ENCODE results near the gene CCDC88C. TPM values are rescaled to one million over a fixed set of nuclear protein-coding genes. Genes with fewer than 3 reads are reported as not detected.

Gene CCDC88C
- total and polyA plus RNA-seq, 4 donors = 16.5 to 66.0 (median 32.1) TPM

GRCh38 chr14:91379579-91379932 lies 38.1 kb downstream of the CCDC88C start:
- H3K4me3 ChIP-seq = no peak overlapping the region
- peak overlapping the region in 1 of 2 donors; percentile 11 for H3K9ac ChIP-seq (ENCODE audit: insufficient read depth in 1 of 2, low read length in 2 of 2)
- H3K36me3 ChIP-seq (ENCODE audit: control insufficient read depth in 4 of 4, insufficient read depth in 4 of 4, low read length in 4 of 4) = no peaks in the 10 kb centered on the region
- no peaks in the 10 kb centered on the region for H3K9me3 ChIP-seq (ENCODE audit: control insufficient read depth in 4 of 4, insufficient read depth in 3 of 4, low read length in 3 of 4)
- peak overlapping the region in 1 of 2 donors; percentile 8 for H3K27ac ChIP-seq (ENCODE audit: low read depth in 1 of 2, low read length in 1 of 2)
- TF ChIP-seq CTCF (IDR thresholded peaks at IDR 0.05; ENCODE audit: control extremely low read depth, extremely low read depth) = no peak
- H3K27me3 ChIP-seq (ENCODE audit: control insufficient read depth in 3 of 3, insufficient read depth in 3 of 3, low read length in 2 of 3) = no peaks in the 10 kb centered on the region
- DNase-seq (no peak), ATAC-seq (ENCODE audit: insufficient read depth, low FRiP score) (no peak)
- WGBS, 2 donors = 89 to 90% methylated on average over 13 of the region's 13 CpGs
- H3K4me1 ChIP-seq (ENCODE audit: control insufficient read depth in 5 of 5, insufficient read depth in 5 of 5, low read length in 5 of 5) = peaks cover 0 to 50% (median 31%) of the 10 kb centered on the region in 5 donors

DNA sequence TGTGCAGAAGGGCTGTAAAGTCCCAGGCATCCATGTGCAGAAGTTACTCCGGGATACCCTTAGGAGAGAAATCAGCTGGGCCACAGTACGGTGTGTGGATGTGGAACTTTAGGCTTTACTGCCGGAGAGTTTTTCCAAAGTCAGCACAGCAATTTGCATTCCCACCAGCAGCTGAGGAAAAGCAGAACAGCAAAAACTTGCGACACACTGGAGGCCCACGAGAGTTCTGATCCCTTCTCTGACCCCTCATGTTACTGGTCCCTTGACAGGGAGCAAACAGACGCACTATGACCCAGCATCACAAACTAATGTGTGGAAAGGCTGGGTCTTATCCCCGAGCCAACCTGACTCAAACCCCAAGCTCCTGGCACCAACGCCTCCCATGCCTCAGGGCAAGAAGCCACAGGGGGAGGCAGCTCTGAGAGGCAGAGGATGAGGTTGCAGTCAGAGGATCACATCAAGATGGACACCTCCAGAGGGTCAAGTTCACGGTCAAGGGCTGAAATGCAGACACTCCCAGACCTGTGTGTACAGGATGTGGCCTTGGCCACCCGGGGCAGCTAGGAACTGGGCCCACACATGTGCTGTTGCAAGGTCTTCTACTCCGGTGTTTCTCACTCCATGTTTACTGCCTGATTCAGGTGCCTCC lies 38.6 kb downstream of the CCDC88C start:
- Histone ChIP-seq H3K27me3 (ENCODE audit: control insufficient read depth in 3 of 3, insufficient read depth in 3 of 3, low read length in 2 of 3) (no peaks in the 10 kb centered on the region), H3K27ac (ENCODE audit: low read depth in 1 of 2, low read length in 1 of 2) (no peak overlapping the region), H3K4me1 (ENCODE audit: control insufficient read depth in 5 of 5, insufficient read depth in 5 of 5, low read length in 5 of 5) (peaks cover 0 to 50% (median 31%) of the 10 kb centered on the region in 5 donors), H3K4me3 (no peak overlapping the region), H3K9ac (ENCODE audit: insufficient read depth in 1 of 2, low read length in 2 of 2) (no peak overlapping the region), H3K36me3 (ENCODE audit: control insufficient read depth in 4 of 4, insufficient read depth in 4 of 4, low read length in 4 of 4) (no peaks in the 10 kb centered on the region), H3K9me3 (ENCODE audit: control insufficient read depth in 4 of 4, insufficient read depth in 3 of 4, low read length in 3 of 4) (no peaks in the 10 kb centered on the region)
- no peak for DNase-seq
- 39 to 70% methylated on average over 10 to 11 of the region's 11 CpGs for WGBS, 2 donors
- no peak for TF ChIP-seq CTCF (IDR thresholded peaks at IDR 0.05; ENCODE audit: control extremely low read depth, extremely low read depth)
- ATAC-seq (ENCODE audit: insufficient read depth, low FRiP score) = no peak

GRCh38 chr14:91377700-91378652 lies 39.6 kb downstream of the CCDC88C start:
- 35 to 54% methylated on average over 15 of the region's 15 CpGs for WGBS, 2 donors
- H3K27ac ChIP-seq (ENCODE audit: low read depth in 1 of 2, low read length in 1 of 2) = peak overlapping the region in 1 of 2 donors; percentile 55
- H3K4me3 ChIP-seq = no peak overlapping the region
- peaks cover 0 to 53% (median 35%) of the 10 kb centered on the region in 5 donors for H3K4me1 ChIP-seq (ENCODE audit: control insufficient read depth in 5 of 5, insufficient read depth in 5 of 5, low read length in 5 of 5)
- peak; percentile 44 to 63 (median 62) for DNase-seq
- TF ChIP-seq CTCF (IDR thresholded peaks at IDR 0.05; ENCODE audit: control extremely low read depth, extremely low read depth) = no peak
- H3K9ac ChIP-seq (ENCODE audit: insufficient read depth in 1 of 2, low read length in 2 of 2) = no peak overlapping the region
- H3K9me3 ChIP-seq (ENCODE audit: control insufficient read depth in 4 of 4, insufficient read depth in 3 of 4, low read length in 3 of 4) = no peaks in the 10 kb centered on the region
- ATAC-seq (ENCODE audit: insufficient read depth, low FRiP score) = no peak
- H3K27me3 ChIP-seq (ENCODE audit: control insufficient read depth in 3 of 3, insufficient read depth in 3 of 3, low read length in 2 of 3) = no peaks in the 10 kb centered on the region
- no peaks in the 10 kb centered on the region for H3K36me3 ChIP-seq (ENCODE audit: control insufficient read depth in 4 of 4, insufficient read depth in 4 of 4, low read length in 4 of 4)

All from lung (tissue), 12 donors.